WTC11 (cell line): ENCODE data around the gene CT45A5. TPM values are rescaled to one million over a fixed set of nuclear protein-coding genes. Genes with fewer than 3 reads are reported as not detected.
"Not testable (repeated sequence)": the region's sequence is repeated elsewhere in the genome, so short reads cannot be mapped to it uniquely, and the experiment has no call there.

Experiments used
- ATAC-seq: fragments of 200-7000 bp; cut with Tn5 transposase; 2 replicates; pipeline ENCODE4 v1.10.0; 2021; ENCODE audit warnings: mild to moderate bottlenecking, moderate library complexity
- CTCF ChIA-PET: fragments of 300-600 bp; sonication (Branson Sonifier 250); formaldehyde crosslinking; loops from one replicate; lab custom pipeline; 2021; ENCODE audit warnings: antibody characterized with exemption; lab: Charles Lee
- POLR2A ChIA-PET: fragments of 350-600 bp; sonication (Branson Sonifier 250); formaldehyde crosslinking; loops from one replicate; lab custom pipeline; 2021; ENCODE audit warnings: antibody characterized with exemption; lab: Charles Lee
- DNase-seq: peaks from one replicate; pipeline ENCODE4 v3.0.0; 2021; ENCODE audit warnings: low spot score
- H3K27ac Mint-ChIP-seq: 2 replicates; pipeline ENCODE4 v1.8.0; 2021; ENCODE audit warnings: mixed read lengths
- H3K27me3 Mint-ChIP-seq: 2 replicates; pipeline ENCODE4 v1.8.0; 2021; ENCODE audit warnings: low read depth, mild to moderate bottlenecking, moderate library complexity, mixed read lengths
- H3K36me3 Mint-ChIP-seq: 2 replicates; pipeline ENCODE4 v1.8.0; 2021; ENCODE audit warnings: mixed read lengths
- H3K4me1 Mint-ChIP-seq: 2 replicates; pipeline ENCODE4 v1.8.0; 2022; ENCODE audit warnings: mixed read lengths
- H3K4me3 Mint-ChIP-seq: 2 replicates; pipeline ENCODE4 v1.8.0; 2021; ENCODE audit warnings: mild to moderate bottlenecking, moderate library complexity, mixed read lengths
- H3K9me3 Mint-ChIP-seq: 2 replicates; pipeline ENCODE4 v1.8.0; 2021; ENCODE audit warnings: mixed read lengths
- CTCF ChIP-seq: fragments of 200-600 bp; IDR thresholded peaks from 2 replicates; pipeline ENCODE4 v1.8.0; 2022; ENCODE audit warnings: antibody characterized with exemption
- E2F1 ChIP-seq: sonication (generic); formaldehyde crosslinking; IDR thresholded peaks from 2 replicates; pipeline ENCODE4 v1.8.0; 2022; ENCODE audit warnings: mild to moderate bottlenecking, missing genetic modification reagents
- FOXK1 ChIP-seq: sonication (generic); formaldehyde crosslinking; IDR thresholded peaks from 2 replicates; pipeline ENCODE4 v1.8.0; 2022; ENCODE audit warnings: mild to moderate bottlenecking, moderate library complexity, missing genetic modification reagents
- FOXP1 ChIP-seq: sonication (generic); formaldehyde crosslinking; IDR thresholded peaks from 2 replicates; pipeline ENCODE4 v1.8.0; 2022; ENCODE audit warnings: missing genetic modification reagents, mild to moderate bottlenecking, moderate library complexity, borderline replicate concordance
- IRF2 ChIP-seq: sonication (generic); formaldehyde crosslinking; IDR thresholded peaks from 2 replicates; pipeline ENCODE4 v1.8.0; 2022; ENCODE audit warnings: low read depth, missing genetic modification reagents, borderline replicate concordance
- JUN ChIP-seq: sonication (generic); formaldehyde crosslinking; IDR thresholded peaks from 2 replicates; pipeline ENCODE4 v1.8.0; 2023; ENCODE audit warnings: mild to moderate bottlenecking, missing genetic modification reagents
- MYBL2 ChIP-seq: sonication (generic); formaldehyde crosslinking; IDR thresholded peaks from 2 replicates; pipeline ENCODE4 v1.8.1; 2023; ENCODE audit warnings: mild to moderate bottlenecking, moderate library complexity, missing genetic modification reagents
- NR2C2 ChIP-seq: sonication (generic); formaldehyde crosslinking; IDR thresholded peaks from 2 replicates; pipeline ENCODE4 v1.8.0; 2022; ENCODE audit warnings: mild to moderate bottlenecking, missing genetic modification reagents
- SMAD4 ChIP-seq: sonication (generic); formaldehyde crosslinking; IDR thresholded peaks from 2 replicates; pipeline ENCODE4 v1.8.0; 2022; ENCODE audit warnings: mild to moderate bottlenecking, missing genetic modification reagents
- SOX15 ChIP-seq: fragments of 250-450 bp; sonication (Bioruptor Pico); IDR thresholded peaks from 2 replicates; pipeline ENCODE4 v1.9.0; 2021; ENCODE audit warnings: mild to moderate bottlenecking
- USF1 ChIP-seq: sonication (generic); formaldehyde crosslinking; IDR thresholded peaks from 2 replicates; pipeline ENCODE4 v1.8.0; 2022; ENCODE audit warnings: mild to moderate bottlenecking, missing genetic modification reagents
- ZNF396 ChIP-seq: fragments of 250-450 bp; sonication (Bioruptor Pico); IDR thresholded peaks from 2 replicates; pipeline ENCODE4 v1.8.0; 2021; ENCODE audit warnings: mild to moderate bottlenecking, moderate library complexity, borderline replicate concordance
- ZNF512 ChIP-seq: sonication (generic); formaldehyde crosslinking; IDR thresholded peaks from 2 replicates; pipeline ENCODE4 v1.8.1; 2022; ENCODE audit warnings: missing genetic modification reagents, borderline replicate concordance
- total RNA-seq: library from RNA; stranded (reverse); gene quantifications from 3 replicates; pipeline ENCODE4 v1.2.3, GENCODE V29; 2021

CT45A5 gene
- total RNA-seq, 1 experiment from 2014 or later, result not detected

- Mint-ChIP-seq H3K9me3 (peaks cover 9% of the 10 kb centered on the region), H3K36me3 (no peaks in the 10 kb centered on the region), H3K27me3 (no peaks in the 10 kb centered on the region), H3K4me3 (no peak overlapping the region), H3K4me1 (no peaks in the 10 kb centered on the region), H3K27ac (no peak overlapping the region)
- ChIA-PET POLR2A (no interaction called here), CTCF (interaction anchor here (0.6 to 2.1 kb wide), 4 partner anchors 33 to 287 kb away, joined by 3 to 10 read pairs (median 4); no protein-coding TSS in a partner anchor)
- ATAC-seq, result peak; percentile 97
- DNase-seq, result peak; percentile 73
- peak; percentile 39; the same call in 1 of the 2 replicates for TF ChIP-seq CTCF
- TF ChIP-seq SMAD4 (CRISPR knock-in tag), result no peak
- TF ChIP-seq SOX15, result no peak
Measured at GRCh38 chrX:135740681-135741149, 44.6 kb downstream of the CT45A5 start.

- CTCF ChIA-PET, result no interaction called here
- Mint-ChIP-seq H3K9me3 (peaks cover 9% of the 10 kb centered on the region), H3K4me3 (no peak overlapping the region), H3K27ac (no peak overlapping the region), H3K4me1 (no peaks in the 10 kb centered on the region), H3K27me3 (no peaks in the 10 kb centered on the region), H3K36me3 (no peaks in the 10 kb centered on the region)
- DNase-seq (no peak), ATAC-seq (no peak)
- POLR2A ChIA-PET, result no interaction called here
- TF ChIP-seq ZNF396 (CRISPR knock-in tag) (no peak), ZNF512 (no peak), MYBL2 (CRISPR knock-in tag) (no peak), FOXP1 (no peak), IRF2 (no peak), USF1 (CRISPR knock-in tag) (no peak), JUN (CRISPR knock-in tag) (no peak), NR2C2 (CRISPR knock-in tag) (no peak), E2F1 (CRISPR knock-in tag) (no peak), FOXK1 (CRISPR knock-in tag) (no peak), SOX15 (no peak)
Measured at GRCh38 chrX:135737366-135738071, 47.8 kb downstream of the CT45A5 start.

- ATAC-seq, POLR2A ChIA-PET, H3K36me3 Mint-ChIP-seq, H3K4me3 Mint-ChIP-seq, CTCF ChIA-PET, H3K27me3 Mint-ChIP-seq, H3K4me1 Mint-ChIP-seq, H3K9me3 Mint-ChIP-seq, DNase-seq, H3K27ac Mint-ChIP-seq: not testable (repeated sequence)
Measured at GRCh38 chrX:135734666-135735065, 50.6 kb downstream of the CT45A5 start.

Other genes with a start within 250 kb of the CT45A5 start
- gene CT45A1, start 71.9 kb downstream of the CT45A5 start, total RNA-seq, result not detected in 3 replicates
- gene CT45A3, start 17.3 kb downstream of the CT45A5 start, total RNA-seq, result not detected in 3 replicates
- not detected in 3 replicates for gene CT45A6, start 17.3 kb upstream of the CT45A5 start, total RNA-seq
- not detected in 3 replicates for gene CT45A2, start 34.5 kb upstream of the CT45A5 start, total RNA-seq
- gene CT45A7, start 51.8 kb upstream of the CT45A5 start, total RNA-seq, result not detected in 3 replicates
- gene CT45A8, start 69.0 kb upstream of the CT45A5 start, total RNA-seq, result not detected in 3 replicates
- gene CT45A9, start 86.3 kb upstream of the CT45A5 start, total RNA-seq, result not detected in 3 replicates
- 0.33 TPM in 1 of 3 replicates, not detected in the others for gene CT45A10, start 107.9 kb upstream of the CT45A5 start, total RNA-seq
- not detected in 3 replicates for gene SAGE1, start 108.2 kb upstream of the CT45A5 start, total RNA-seq
- gene MMGT1, start 188.5 kb upstream of the CT45A5 start, total RNA-seq, result 15.4 to 18.8 TPM (median 18.1 TPM) in 3 replicates
- gene SLC9A6, start 199.9 kb upstream of the CT45A5 start, total RNA-seq, result 8.2 to 10.8 TPM (median 9.6 TPM) in 3 replicates